Measurements from ENCODE around the gene MEAF6. TPM values are rescaled to one million over a fixed set of nuclear protein-coding genes. Genes with fewer than 3 reads are reported as not detected.

MEAF6 gene
- total and polyA plus RNA-seq, 2 of the 4 experiments (the other 2 are of a cell fraction), result 36.2 to 40.7 TPM

DNA sequence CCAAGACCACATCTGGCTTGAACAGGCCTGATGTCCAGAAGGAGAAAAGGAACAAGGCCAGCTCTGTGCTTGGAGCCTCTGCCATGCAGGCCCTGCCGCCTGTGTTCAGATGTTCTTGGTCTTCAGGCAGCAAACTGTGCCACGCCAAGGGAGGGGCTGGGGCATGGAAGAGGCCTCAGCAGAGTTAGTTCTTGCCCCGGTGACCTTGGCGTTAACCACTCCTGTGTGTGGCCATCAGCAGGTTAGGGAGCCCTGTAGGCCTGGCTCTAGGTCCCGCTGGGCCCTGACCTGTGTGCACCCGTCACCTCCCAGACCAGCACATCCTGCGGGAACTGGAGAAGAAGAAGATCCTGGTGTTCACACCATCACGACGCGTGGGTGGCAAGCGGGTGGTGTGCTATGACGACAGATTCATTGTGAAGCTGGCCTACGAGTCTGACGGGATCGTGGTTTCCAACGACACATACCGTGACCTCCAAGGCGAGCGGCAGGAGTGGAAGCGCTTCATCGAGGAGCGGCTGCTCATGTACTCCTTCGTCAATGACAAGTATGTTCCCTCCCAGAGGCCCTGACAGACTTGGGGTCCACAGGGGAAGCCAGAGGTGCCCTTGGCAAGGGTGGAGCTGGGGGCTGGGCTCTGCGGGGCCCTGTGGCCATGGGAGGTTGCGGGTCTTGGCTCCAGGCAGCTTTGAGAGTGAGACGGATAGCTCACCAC lies 33.1 kb downstream of the MEAF6 start:
- Histone ChIP-seq H4K5ac (ENCODE audit: low read depth, low read length) (no peak overlapping the region), H2AK9ac (replicated peaks; ENCODE audit: low read depth, low read length, poor library complexity) (no peak overlapping the region), H2BK5ac (ENCODE audit: low read depth, low read length, poor library complexity, severe bottlenecking) (no peak overlapping the region), H4K91ac (ENCODE audit: insufficient read depth, low read depth, low read length) (no peak overlapping the region), H3K36me3 (ENCODE audit: control insufficient read depth, insufficient read depth, low read length) (peaks cover 56% of the 10 kb centered on the region), H4K20me1 (ENCODE audit: insufficient read depth, low read length) (peaks cover 13% of the 10 kb centered on the region), H2AFZ (replicated peaks; ENCODE audit: low read length, poor library complexity) (no peak overlapping the region), H2BK15ac (ENCODE audit: low read depth, low read length) (no peak overlapping the region), H3K9ac (ENCODE audit: low read depth, low read length) (no peak overlapping the region), H4K8ac (ENCODE audit: low read depth in 2 of 2, low read length in 2 of 2) (no peak overlapping the region), H3K14ac (replicated peaks; ENCODE audit: low read depth, low read length) (no peak overlapping the region), H2AK5ac (ENCODE audit: low read depth, low read length) (no peak overlapping the region; the same call in 1 of the 2 replicates), H3K9me1 (ENCODE audit: insufficient read depth, low read length) (peaks cover 6% of the 10 kb centered on the region; the same call in 1 of the 2 replicates), H3K18ac (ENCODE audit: low read depth, low read length) (no peak overlapping the region), H3K27me3 (ENCODE audit: control insufficient read depth, insufficient read depth, low read length) (no peaks in the 10 kb centered on the region), H2BK20ac (ENCODE audit: low read depth, low read length) (no peak overlapping the region), H3K23ac (ENCODE audit: low read depth, low read length) (no peak overlapping the region), H3K9me3 (ENCODE audit: control insufficient read depth, insufficient read depth, low read length) (no peaks in the 10 kb centered on the region), H2BK120ac (ENCODE audit: low read depth, low read length) (no peak overlapping the region), H3K79me1 (ENCODE audit: low read depth in 1 of 2, low read length in 2 of 2) (peaks cover 24 to 53% of the 10 kb centered on the region in 2 experiments; a peak in 3 of 4 replicates), H3K27ac (ENCODE audit: insufficient read depth, low read length) (no peak overlapping the region), H3K4ac (ENCODE audit: low read depth, low read length) (no peak overlapping the region), H3K4me1 (ENCODE audit: control insufficient read depth, insufficient read depth, low read length) (peaks cover 44% of the 10 kb centered on the region), H3K4me3 (ENCODE audit: insufficient read depth, low read depth, low read length) (no peak overlapping the region), H3K4me2 (ENCODE audit: low read depth, low read length) (no peak overlapping the region), H3K56ac (ENCODE audit: extremely low read depth, insufficient read depth, low read length) (no peak overlapping the region)
- TF ChIP-seq MAZ (IDR thresholded peaks at IDR 0.05; ENCODE audit: borderline replicate concordance, low read depth, low read length) (no peak), CHD1 (IDR thresholded peaks at IDR 0.05; ENCODE audit: low read depth, low read length) (no peak), RCOR1 (IDR thresholded peaks at IDR 0.05; ENCODE audit: insufficient replicate concordance, low read length) (no peak)
- TF ChIP-seq, protein P1, sequence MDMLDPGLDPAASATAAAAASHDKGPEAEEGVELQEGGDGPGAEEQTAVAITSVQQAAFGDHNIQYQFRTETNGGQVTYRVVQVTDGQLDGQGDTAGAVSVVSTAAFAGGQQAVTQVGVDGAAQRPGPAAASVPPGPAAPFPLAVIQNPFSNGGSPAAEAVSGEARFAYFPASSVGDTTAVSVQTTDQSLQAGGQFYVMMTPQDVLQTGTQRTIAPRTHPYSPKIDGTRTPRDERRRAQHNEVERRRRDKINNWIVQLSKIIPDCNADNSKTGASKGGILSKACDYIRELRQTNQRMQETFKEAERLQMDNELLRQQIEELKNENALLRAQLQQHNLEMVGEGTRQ (IDR thresholded peaks at IDR 0.05; ENCODE audit: low read depth, low read length), result no peak
- TF ChIP-seq, protein P2, sequence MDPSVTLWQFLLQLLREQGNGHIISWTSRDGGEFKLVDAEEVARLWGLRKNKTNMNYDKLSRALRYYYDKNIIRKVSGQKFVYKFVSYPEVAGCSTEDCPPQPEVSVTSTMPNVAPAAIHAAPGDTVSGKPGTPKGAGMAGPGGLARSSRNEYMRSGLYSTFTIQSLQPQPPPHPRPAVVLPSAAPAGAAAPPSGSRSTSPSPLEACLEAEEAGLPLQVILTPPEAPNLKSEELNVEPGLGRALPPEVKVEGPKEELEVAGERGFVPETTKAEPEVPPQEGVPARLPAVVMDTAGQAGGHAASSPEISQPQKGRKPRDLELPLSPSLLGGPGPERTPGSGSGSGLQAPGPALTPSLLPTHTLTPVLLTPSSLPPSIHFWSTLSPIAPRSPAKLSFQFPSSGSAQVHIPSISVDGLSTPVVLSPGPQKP (IDR thresholded peaks at IDR 0.05; ENCODE audit: borderline replicate concordance, low read depth, low read length), result no peak
- DNase-seq (no peak), ATAC-seq (ENCODE audit: low read depth) (no peak)
- dilution Hi-C loops (cut with HindIII; ENCODE audit: low sequenced_read_pairs, unreplicated experiment) (no loop called here), intact Hi-C loops (cut with micrococcal nuclease) (no loop called here), in situ Hi-C loops (cut with MboI; ENCODE audit: low sequenced_read_pairs) (no loop called here)
- ChIA-PET POLR2A (ENCODE audit: unreplicated experiment) (no interaction called here), CTCF (interaction anchor here (0.5 kb wide), 1 partner anchor 11 kb away, joined by 3 read pairs; no protein-coding TSS in a partner anchor)
- WGBS, 2 experiments (ENCODE audit: extremely low coverage in 2 of 2, insufficient read length in 1 of 2), result 83% methylated on average over 15 of the region's 26 CpGs; no CpG with 5 or more reads in 1 of the 2 experiments
- BruUV-seq (replicated peaks), result no TSS peak
